ENCODE data around the gene STYK1. TPM values are rescaled to one million over a fixed set of nuclear protein-coding genes. Genes with fewer than 3 reads are reported as not detected.

Gene STYK1
- total and polyA plus RNA-seq, 8 donors: 2.3 to 23.7 (median 7.1) TPM

DNA sequence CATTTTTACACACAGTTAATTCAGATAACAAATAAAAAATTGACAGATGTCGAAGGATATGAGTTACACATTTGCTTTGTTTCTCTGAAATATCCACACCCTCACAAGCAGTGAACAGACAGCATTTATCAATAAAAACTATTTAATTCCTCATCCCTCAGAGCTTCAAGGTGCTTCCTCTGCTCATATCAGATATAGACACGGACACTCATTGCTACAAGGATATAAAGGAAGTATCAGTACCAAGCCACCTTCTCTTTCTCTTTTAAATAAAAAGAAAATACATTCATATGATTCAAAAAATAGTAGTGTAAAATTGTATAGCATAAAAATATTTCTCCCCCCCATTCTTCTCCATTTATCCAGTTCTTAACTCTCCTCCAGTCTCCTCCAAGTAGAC, 38.5 kb downstream of the STYK1 start:
- Histone ChIP-seq H3K27me3 (no peaks in the 10 kb centered on the region), H3K9me3 (no peaks in the 10 kb centered on the region), H3K4me3 (no peak overlapping the region), H3K36me3 (peaks cover 0 to 8% (median 0%) of the 10 kb centered on the region in 4 donors), H3K27ac (peak overlapping the region in 3 of 5 donors; percentile 69 to 78 (median 73)), H3K4me1 (peaks cover 0 to 10% (median 0%) of the 10 kb centered on the region in 4 donors)
- intact Hi-C loops (cut with DNase I; ENCODE audit: low total_unique reads): no loop called here
- TF ChIP-seq, protein P1, sequence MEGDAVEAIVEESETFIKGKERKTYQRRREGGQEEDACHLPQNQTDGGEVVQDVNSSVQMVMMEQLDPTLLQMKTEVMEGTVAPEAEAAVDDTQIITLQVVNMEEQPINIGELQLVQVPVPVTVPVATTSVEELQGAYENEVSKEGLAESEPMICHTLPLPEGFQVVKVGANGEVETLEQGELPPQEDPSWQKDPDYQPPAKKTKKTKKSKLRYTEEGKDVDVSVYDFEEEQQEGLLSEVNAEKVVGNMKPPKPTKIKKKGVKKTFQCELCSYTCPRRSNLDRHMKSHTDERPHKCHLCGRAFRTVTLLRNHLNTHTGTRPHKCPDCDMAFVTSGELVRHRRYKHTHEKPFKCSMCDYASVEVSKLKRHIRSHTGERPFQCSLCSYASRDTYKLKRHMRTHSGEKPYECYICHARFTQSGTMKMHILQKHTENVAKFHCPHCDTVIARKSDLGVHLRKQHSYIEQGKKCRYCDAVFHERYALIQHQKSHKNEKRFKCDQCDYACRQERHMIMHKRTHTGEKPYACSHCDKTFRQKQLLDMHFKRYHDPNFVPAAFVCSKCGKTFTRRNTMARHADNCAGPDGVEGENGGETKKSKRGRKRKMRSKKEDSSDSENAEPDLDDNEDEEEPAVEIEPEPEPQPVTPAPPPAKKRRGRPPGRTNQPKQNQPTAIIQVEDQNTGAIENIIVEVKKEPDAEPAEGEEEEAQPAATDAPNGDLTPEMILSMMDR (IDR thresholded peaks at IDR 0.05): no peak
- TF ChIP-seq POLR2AphosphoS5 (IDR thresholded peaks at IDR 0.05) (no peak), POLR2A (IDR thresholded peaks at IDR 0.05) (no peak), EP300 (IDR thresholded peaks at IDR 0.05) (no peak)
- 74 to 88% (median 81%) methylated on average over 2 of the region's 2 CpGs for WGBS, 5 donors
- no peak for DNase-seq

DNA sequence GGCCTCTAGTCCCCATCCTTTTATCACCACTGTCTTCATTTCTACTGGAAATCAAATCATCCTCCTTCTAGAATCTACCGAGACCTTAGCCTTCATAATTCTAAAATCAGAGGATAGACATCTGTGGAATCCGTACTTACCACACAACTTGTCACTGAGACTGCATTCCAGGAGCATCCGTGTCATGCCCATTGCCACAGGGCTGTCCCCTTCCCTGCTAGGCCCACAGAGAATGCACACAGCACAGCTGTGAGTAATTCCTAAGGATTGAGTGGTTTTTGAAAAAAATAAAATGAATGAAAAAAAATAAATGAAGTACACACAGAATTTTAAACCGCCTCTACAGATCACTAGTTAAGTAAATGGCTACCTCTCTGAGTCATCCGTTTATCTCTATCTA, 39.4 kb downstream of the STYK1 start:
- H3K4me1 ChIP-seq: peaks cover 0 to 10% (median 0%) of the 10 kb centered on the region in 4 donors
- H3K36me3 ChIP-seq: peaks cover 0 to 8% (median 1%) of the 10 kb centered on the region in 4 donors
- H3K4me3 ChIP-seq: no peak overlapping the region
- TF ChIP-seq POLR2AphosphoS5 (IDR thresholded peaks at IDR 0.05) (no peak), POLR2A (IDR thresholded peaks at IDR 0.05) (no peak), EP300 (IDR thresholded peaks at IDR 0.05) (no peak)
- TF ChIP-seq, protein P1 (IDR thresholded peaks at IDR 0.05): no peak
- DNase-seq: no peak
- no peaks in the 10 kb centered on the region for H3K9me3 ChIP-seq
- intact Hi-C loops (cut with DNase I; ENCODE audit: low total_unique reads): no loop called here
- H3K27me3 ChIP-seq: no peaks in the 10 kb centered on the region
- 87 to 94% (median 90%) methylated on average over 5 of the region's 5 CpGs for WGBS, 5 donors
- no peak overlapping the region for H3K27ac ChIP-seq

DNA sequence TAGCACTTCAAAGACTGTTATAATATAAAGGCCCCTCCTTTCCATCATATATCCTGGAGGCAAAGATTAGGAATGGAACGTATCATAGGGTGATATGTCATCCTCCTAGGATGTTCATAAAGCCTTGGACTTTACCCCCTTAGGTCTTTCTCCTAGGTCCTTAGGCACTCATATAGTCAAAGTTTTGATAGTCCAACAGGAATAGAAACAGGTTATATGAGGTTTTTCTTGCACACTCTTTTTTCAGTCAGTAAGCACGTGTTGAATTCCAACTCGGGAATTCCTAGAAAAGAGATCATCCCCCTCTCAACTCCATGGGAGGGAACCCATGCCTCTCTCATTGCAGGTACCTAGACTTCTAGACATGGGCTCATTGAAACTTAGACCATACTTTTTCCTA, 40.3 kb downstream of the STYK1 start:
- H3K27ac ChIP-seq: no peak overlapping the region
- H3K36me3 ChIP-seq: peaks cover 0 to 8% (median 3%) of the 10 kb centered on the region in 4 donors
- H3K27me3 ChIP-seq: no peaks in the 10 kb centered on the region
- WGBS, 5 donors: 84 to 90% (median 88%) methylated on average over 3 of the region's 3 CpGs
- no peak for DNase-seq
- H3K9me3 ChIP-seq: no peaks in the 10 kb centered on the region
- intact Hi-C loops (cut with DNase I; ENCODE audit: low total_unique reads): no loop called here
- TF ChIP-seq POLR2AphosphoS5 (IDR thresholded peaks at IDR 0.05): no peak
- TF ChIP-seq, protein P1 (IDR thresholded peaks at IDR 0.05): no peak
- no peak for TF ChIP-seq POLR2A (IDR thresholded peaks at IDR 0.05)
- no peak for TF ChIP-seq EP300 (IDR thresholded peaks at IDR 0.05)
- H3K4me3 ChIP-seq: no peak overlapping the region
- H3K4me1 ChIP-seq: peaks cover 0 to 10% (median 0%) of the 10 kb centered on the region in 4 donors

DNA sequence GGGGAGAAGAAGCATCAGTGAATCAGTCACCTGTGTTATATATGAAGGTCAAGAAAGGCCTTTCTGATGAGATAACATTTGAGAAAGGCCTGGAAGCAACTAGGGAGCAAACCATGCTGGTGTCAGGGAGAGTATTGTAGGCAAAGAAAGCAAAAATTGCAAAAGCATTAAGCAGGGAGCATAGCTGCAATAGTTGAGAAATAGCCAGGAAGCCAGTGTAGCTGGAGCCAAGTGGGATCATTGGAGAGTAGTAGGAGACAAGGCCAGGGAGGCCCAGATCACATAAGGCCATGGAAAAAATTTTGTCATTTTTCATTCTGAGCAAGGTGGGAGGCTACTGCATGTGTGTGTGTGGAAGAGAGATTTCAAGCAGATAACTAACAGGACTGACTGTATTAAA, 41.6 kb downstream of the STYK1 start:
- DNase-seq: no peak
- Histone ChIP-seq H3K27me3 (no peaks in the 10 kb centered on the region), H3K27ac (no peak overlapping the region), H3K36me3 (peaks cover 0 to 9% (median 4%) of the 10 kb centered on the region in 4 donors), H3K9me3 (no peaks in the 10 kb centered on the region), H3K4me1 (peaks cover 0 to under 1% (median 0%) of the 10 kb centered on the region in 4 donors), H3K4me3 (no peak overlapping the region)
- no peak for TF ChIP-seq POLR2A (IDR thresholded peaks at IDR 0.05)
- TF ChIP-seq, protein P1 (IDR thresholded peaks at IDR 0.05): no peak
- no peak for TF ChIP-seq EP300 (IDR thresholded peaks at IDR 0.05)
- no peak for TF ChIP-seq POLR2AphosphoS5 (IDR thresholded peaks at IDR 0.05)
- intact Hi-C loops (cut with DNase I; ENCODE audit: low total_unique reads): no loop called here

Measured in stomach (tissue), 9 donors.